Stomach smooth muscle (tissue), 2 donors: ENCODE results near the gene C1QTNF5.
A peak's percentile ranks its signal among the peaks of the same experiment; 100 is the strongest.
"Not testable (repeated sequence)": the region's sequence is repeated elsewhere in the genome, so short reads cannot be mapped to it uniquely, and the experiment has no call there.

Experiments
- H3K27ac ChIP-seq: one replicate; pipeline ENCODE4 v1.7.0; 2013; ENCODE audit warnings: mild to moderate bottlenecking, low read length, inconsistent platforms
- H3K27me3 ChIP-seq, 2 donors: one replicate each; pipeline ENCODE4 v1.7.0; 2013; ENCODE audit warnings: low read length in 2 of 2; ENCODE audit not compliant: insufficient read depth in 2 of 2, control insufficient read depth in 1 of 2
- H3K36me3 ChIP-seq, 2 donors: one replicate each; pipeline ENCODE4 v1.7.0; 2013; ENCODE audit warnings: low read length in 2 of 2; ENCODE audit not compliant: control insufficient read depth in 2 of 2, insufficient read depth in 2 of 2
- H3K4me1 ChIP-seq: one replicate; pipeline ENCODE4 v1.7.0; 2013; ENCODE audit warnings: low read length; ENCODE audit not compliant: control insufficient read depth, insufficient read depth
- H3K4me3 ChIP-seq, 2 donors: one replicate each; pipeline ENCODE4 v1.7.0; 2013; ENCODE audit warnings: low read length in 2 of 2
- H3K9ac ChIP-seq, 2 donors: one replicate each; pipeline ENCODE4 v1.7.0; 2013; ENCODE audit warnings: low read length in 2 of 2, mild to moderate bottlenecking in 1 of 2
- H3K9me3 ChIP-seq, 2 donors: one replicate each; pipeline ENCODE4 v1.7.0; 2013; ENCODE audit warnings: low read length in 2 of 2; ENCODE audit not compliant: control insufficient read depth in 2 of 2
- donor health status: healthy.
- donor health status: Pancreatic carcinoma.

C1QTNF5 gene, protein sequence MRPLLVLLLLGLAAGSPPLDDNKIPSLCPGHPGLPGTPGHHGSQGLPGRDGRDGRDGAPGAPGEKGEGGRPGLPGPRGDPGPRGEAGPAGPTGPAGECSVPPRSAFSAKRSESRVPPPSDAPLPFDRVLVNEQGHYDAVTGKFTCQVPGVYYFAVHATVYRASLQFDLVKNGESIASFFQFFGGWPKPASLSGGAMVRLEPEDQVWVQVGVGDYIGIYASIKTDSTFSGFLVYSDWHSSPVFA

GRCh38 chr11:119340335-119341221 lies at the start of gene C1QTNF5:
TSS of gene C1QTNF5 (minus strand) at chr11:119340883. CDS start at chr11:119340397, 486 bp downstream.
- H3K36me3 ChIP-seq: peaks cover 0 to 5% of the 10 kb centered on the region in 2 donors
- peak within 1 kb of the TSS; percentile 64 to 73 for H3K9ac ChIP-seq
- H3K27ac ChIP-seq: peak within 1 kb of the TSS; percentile 80
- H3K4me1 ChIP-seq: peaks cover 54% of the 10 kb centered on the region
- H3K4me3 ChIP-seq: peak within 1 kb of the TSS; percentile 54 to 76
- no peaks in the 10 kb centered on the region for H3K27me3 ChIP-seq
- no peaks in the 10 kb centered on the region for H3K9me3 ChIP-seq

GRCh38 chr11:119389611-119390254 lies 49.0 kb upstream of the C1QTNF5 start:
- H3K27ac ChIP-seq: no peak overlapping the region
- H3K27me3 ChIP-seq: no peaks in the 10 kb centered on the region
- no peak overlapping the region for H3K9ac ChIP-seq
- H3K36me3 ChIP-seq: no peaks in the 10 kb centered on the region
- no peak overlapping the region for H3K4me3 ChIP-seq
- H3K9me3 ChIP-seq: no peaks in the 10 kb centered on the region
- no peaks in the 10 kb centered on the region for H3K4me1 ChIP-seq

GRCh38 chr11:119388103-119388502 lies 47.4 kb upstream of the C1QTNF5 start:
- Histone ChIP-seq H3K9ac (no peak overlapping the region), H3K36me3 (no peaks in the 10 kb centered on the region), H3K4me1 (no peaks in the 10 kb centered on the region), H3K4me3 (no peak overlapping the region), H3K27me3 (no peaks in the 10 kb centered on the region), H3K27ac (no peak overlapping the region), H3K9me3 (no peaks in the 10 kb centered on the region)

DNA sequence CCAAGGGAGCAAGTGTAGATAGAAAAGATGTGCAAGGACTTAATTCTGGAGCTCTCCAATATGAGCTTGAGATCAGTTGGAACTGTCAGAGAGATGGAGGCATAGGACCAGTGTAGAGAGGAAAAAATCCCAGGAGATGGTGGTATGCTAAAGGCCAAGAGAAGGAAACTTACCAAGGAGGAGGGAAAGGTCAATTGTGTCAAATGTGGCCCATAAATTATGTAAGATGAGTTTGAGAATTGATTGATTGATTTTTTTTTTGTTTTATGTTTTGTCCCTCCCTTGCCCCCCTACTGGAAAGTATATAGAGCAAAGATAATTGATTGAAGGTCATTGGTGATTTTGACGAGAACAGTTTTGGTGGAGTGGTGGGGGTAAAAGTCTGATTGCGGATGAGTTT lies 43.6 kb upstream of the C1QTNF5 start:
- Histone ChIP-seq H3K4me1 (peaks cover 21% of the 10 kb centered on the region), H3K27ac (no peak overlapping the region), H3K9ac (no peak overlapping the region), H3K9me3 (no peaks in the 10 kb centered on the region), H3K36me3 (no peaks in the 10 kb centered on the region), H3K4me3 (no peak overlapping the region), H3K27me3 (no peaks in the 10 kb centered on the region)

DNA sequence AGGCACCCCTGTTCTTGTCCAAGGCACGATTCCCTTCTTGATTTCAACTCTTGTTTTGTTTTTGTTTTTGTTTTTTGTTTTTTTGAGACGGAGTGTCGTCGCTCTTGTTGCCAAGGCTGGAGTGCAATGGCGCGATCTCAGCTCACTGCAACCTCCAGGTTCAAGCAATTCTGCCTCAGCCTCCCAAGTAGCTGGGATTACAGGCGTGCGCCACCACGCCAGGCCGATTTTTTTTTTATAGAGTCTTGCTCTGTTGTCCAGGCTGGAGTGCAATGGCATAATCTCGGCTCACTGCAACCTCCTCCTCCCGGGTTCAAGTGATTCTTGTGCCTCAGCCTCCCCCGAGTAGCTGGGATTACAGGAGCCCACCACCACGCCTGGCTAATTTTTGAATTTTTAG lies 41.8 kb upstream of the C1QTNF5 start:
- not testable (repeated sequence) for H3K9ac ChIP-seq, H3K27me3 ChIP-seq, H3K9me3 ChIP-seq, H3K36me3 ChIP-seq, H3K27ac ChIP-seq
- H3K4me1 ChIP-seq: peaks cover 22% of the 10 kb centered on the region
- H3K4me3 ChIP-seq: peak overlapping the region in 1 of 2 donors; percentile 86

DNA sequence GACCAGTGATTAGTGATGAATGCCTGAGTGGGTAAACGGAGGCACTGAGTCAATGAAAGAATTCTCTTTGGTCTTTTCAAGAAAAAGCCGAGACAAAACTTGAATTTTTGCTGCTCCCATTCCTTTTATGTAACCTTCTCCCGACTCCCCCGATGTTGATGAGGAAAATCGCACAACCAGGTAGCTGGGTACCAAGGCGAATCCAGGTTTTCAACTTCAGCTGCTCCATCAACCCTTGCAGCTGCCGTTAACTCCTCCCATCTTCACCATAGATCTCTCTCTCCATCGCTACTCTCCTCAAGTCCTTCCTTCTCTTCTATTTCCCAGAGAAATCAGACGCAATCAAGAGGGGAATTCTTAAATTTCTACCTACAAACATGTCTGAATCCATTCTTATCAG lies 41.4 kb upstream of the C1QTNF5 start:
- Histone ChIP-seq H3K9ac (peak overlapping the region; percentile 51 to 57), H3K4me1 (peaks cover 26% of the 10 kb centered on the region), H3K36me3 (no peaks in the 10 kb centered on the region), H3K27me3 (no peaks in the 10 kb centered on the region), H3K4me3 (peak overlapping the region; percentile 54 to 86), H3K27ac (peak overlapping the region; percentile 67), H3K9me3 (no peaks in the 10 kb centered on the region)

- Histone ChIP-seq H3K9ac (peak within 1 kb of the TSS; percentile 60 to 88), H3K4me1 (peaks cover 33% of the 10 kb centered on the region), H3K9me3 (no peaks in the 10 kb centered on the region), H3K27ac (peak within 1 kb of the TSS; percentile 67), H3K36me3 (no peaks in the 10 kb centered on the region), H3K27me3 (no peaks in the 10 kb centered on the region), H3K4me3 (peak within 1 kb of the TSS; percentile 74 to 86)
Observed at GRCh38 chr11:119381181-119381988, 40.7 kb upstream of the C1QTNF5 start, which contains the start of gene USP2. TSS of gene USP2 (minus strand) at chr11:119381690. CDS start at chr11:119373480, 8,210 bp downstream.

- Histone ChIP-seq H3K27ac (peak overlapping the region; percentile 67), H3K36me3 (no peaks in the 10 kb centered on the region), H3K27me3 (no peaks in the 10 kb centered on the region), H3K4me3 (peak overlapping the region; percentile 74 to 86), H3K9me3 (no peaks in the 10 kb centered on the region), H3K9ac (peak overlapping the region; percentile 60 to 88), H3K4me1 (peaks cover 39% of the 10 kb centered on the region)
Observed at GRCh38 chr11:119380827-119381180, 40.1 kb upstream of the C1QTNF5 start.

DNA sequence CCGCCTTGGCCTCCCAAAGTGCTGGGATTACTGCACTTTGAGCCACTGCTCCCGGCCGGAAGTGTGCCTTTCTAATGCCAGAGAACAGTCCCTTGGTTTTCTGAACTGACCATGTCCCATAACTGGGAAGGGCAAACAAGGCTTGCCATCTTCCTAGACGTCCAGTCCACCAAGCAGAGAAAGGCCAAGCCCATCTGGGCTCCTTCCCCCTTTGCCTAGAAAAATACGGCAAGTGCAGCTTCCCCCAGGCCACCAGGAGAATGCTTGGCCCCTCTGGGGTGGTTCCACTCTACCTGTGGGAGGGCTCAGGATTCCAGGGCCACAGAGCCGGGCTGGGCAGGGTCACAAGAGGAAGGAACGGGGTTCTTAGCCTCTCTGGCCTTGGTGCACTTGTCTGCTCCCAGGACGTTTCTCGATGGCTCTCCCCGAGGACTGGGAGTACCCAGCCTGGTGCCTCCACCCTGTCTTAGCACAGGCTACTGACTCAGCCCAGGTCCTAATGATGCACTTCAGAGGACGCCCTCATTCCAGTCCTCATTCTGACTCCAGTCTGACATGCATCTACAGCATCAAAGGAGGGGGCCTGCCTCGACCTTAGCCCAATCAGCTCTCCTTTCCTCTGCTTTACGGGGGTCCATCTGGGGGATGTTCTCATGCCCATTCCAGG lies 39.6 kb upstream of the C1QTNF5 start:
- Histone ChIP-seq H3K4me1 (peaks cover 44% of the 10 kb centered on the region), H3K4me3 (peak overlapping the region; percentile 74 to 86), H3K27me3 (no peaks in the 10 kb centered on the region), H3K36me3 (no peaks in the 10 kb centered on the region), H3K27ac (no peak overlapping the region), H3K9me3 (no peaks in the 10 kb centered on the region), H3K9ac (peak overlapping the region in 1 of 2 donors; percentile 60)
